ENCODE data around the gene PLK4.
"Not testable (repeated sequence)": the region's sequence is repeated elsewhere in the genome, so short reads cannot be mapped to it uniquely, and the experiment has no call there.

The PLK4 gene

GRCh38 chr4:127917151-127917550 lies 36.5 kb downstream of the PLK4 start:
- DNase-seq, result no peak

- DNase-seq, result no peak
These were observed 39.8 kb downstream of the PLK4 start for GRCh38 chr4:127920521-127920920.

- DNase-seq, result no peak
These were observed 41.5 kb downstream of the PLK4 start for GRCh38 chr4:127922226-127922625.

GRCh38 chr4:127925720-127926119 lies 45.0 kb downstream of the PLK4 start:
- not testable (repeated sequence) for DNase-seq

- DNase-seq, result no peak
These were observed 49.5 kb downstream of the PLK4 start for GRCh38 chr4:127930175-127930574.

GRCh38 chr4:127931836-127932235 lies 51.1 kb downstream of the PLK4 start:
- peak; percentile 17 for DNase-seq

GRCh38 chr4:127936974-127937373 lies 56.3 kb downstream of the PLK4 start:
- DNase-seq, result peak; percentile 64
